CMK (cell line): ENCODE data around the gene STAC3.

ENCODE experiments used
- DNase-seq: peaks from one replicate; pipeline ENCODE4 v3.0.0-alpha.2; 2010; ENCODE audit warnings: low read depth

Gene STAC3

DNA sequence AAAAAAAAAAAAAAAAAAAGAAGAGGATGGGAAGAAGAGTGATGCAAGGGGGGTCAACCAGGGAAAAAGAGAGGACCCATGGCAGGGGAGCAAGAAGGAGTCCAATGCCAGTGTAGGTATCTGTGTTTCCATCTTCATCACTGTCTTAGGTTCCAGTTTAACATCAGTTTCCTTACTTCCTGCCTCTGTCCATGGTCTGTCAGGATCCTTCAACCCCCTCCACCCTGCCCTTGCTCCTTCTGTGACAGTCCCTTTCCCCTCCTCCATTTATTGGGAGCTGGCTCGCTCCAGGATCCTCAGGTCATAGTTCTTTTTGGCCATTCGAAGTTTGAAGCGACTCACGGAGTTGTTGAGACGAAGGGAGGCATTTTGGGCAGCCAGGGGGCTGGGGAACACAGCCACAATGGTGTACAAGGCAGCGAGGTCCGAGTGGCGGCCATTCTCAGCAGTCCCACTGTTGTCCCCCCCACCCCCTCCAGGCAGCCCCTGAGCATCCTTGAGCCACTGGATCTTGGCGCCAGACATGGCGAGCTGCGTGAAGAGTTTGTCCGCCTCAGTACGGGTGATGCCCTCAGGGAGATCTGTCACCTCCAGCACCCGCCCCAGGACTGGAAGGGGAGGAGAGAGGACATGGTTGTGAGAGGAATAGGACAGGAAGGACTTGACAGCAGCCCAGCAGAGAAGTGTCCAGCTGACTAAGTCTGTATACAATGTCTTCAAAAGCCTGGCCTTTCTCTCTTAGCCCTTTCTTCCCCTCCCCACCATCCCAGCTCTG is 3.7 kb upstream of the STAC3 start:
- no peak for DNase-seq

DNA sequence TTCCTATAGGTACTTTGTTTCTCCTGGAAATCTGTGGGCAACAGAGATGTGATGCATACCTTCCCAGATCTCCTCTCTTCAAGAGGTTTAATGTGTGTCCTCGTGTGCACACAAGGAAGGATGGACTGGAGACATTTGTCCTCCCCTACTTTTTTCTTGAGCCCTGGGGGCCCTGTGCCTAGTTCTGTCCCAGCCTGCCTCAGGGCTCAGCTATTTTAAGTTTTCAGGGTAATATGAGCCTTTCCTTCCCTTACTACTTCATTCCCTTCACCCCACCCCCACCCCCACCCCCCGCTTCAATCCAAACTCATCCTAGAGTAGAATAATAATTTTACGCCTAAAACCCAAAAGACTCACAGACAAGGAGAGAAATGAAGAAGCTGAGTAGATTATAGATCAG is 446 bp downstream of the STAC3 start:
- DNase-seq = no peak

DNA sequence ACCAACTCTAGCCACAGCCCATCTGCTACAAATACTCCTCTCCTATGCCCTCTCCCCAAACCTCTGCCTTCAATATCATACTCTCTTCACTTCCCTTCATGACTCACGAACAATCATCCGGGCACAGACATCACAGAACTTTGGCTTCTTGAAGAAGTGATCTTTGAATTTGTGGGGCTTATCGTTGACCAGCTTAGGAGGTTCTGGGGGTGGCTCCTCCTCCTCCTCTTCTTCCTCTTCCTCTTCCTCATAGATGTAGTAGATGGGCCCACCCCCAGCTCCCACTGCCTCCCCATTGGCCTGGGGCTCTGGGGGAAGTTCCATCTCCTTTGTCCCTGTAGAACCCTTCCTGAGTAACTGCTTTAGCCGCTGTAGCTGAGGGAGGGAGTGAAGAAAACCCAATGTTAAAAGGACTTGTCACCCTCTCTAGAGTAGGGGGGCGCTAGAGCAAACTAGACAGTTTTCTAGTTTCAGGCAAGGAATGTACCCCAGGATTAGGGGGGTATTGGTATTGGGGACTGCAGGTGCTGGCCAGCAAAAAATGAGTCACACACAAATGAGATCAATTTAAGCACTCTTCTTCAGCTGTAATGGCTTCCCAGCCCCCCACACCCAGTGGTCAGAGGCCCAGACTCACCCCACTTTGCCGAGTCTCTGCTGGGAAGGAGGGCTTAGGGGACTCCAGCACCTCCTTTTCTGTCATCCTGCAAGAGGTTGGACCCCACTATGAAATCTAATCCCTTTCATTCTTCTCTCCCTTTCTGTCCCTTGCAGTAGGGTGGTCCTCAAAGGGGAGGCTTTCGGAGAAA is 1.8 kb downstream of the STAC3 start:
- DNase-seq = peak; percentile 80

DNA sequence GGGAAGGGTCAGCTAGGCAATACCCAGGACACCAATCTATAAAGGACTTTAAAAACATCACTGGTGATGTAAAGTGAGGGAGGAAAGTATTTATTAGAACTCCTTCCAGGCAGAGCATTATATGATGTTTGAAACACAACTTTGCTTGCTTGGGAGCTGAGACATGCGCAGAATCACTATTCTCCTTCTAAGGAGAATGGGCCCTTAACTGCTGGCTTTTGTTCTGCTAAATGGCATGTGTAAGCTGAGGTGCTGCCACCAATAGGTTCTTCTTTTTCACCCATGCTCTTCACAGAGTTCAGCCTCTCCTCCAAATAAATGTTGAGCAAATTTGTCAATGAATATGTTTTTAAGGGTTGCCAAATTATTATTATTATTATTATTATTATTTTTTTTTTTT is 3.9 kb downstream of the STAC3 start:
- no peak for DNase-seq

DNA sequence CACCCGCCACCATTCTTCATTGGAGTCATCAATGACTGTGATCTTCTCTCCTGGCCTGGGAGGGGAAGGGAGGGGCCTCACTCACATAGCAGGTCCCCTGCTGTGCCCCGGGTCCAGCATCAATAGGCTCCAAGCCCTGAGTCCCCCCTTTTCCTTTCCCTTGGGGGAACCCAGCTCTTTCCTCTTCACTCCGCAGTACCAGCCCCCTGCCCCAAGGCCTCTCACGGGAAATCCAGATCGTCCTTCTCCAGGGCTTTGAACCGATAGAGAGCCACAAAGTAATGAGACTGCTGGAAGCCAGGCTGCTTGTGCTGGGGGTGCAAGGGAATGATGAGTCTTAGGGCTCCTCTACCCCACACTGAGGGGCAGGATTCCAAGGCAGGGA is 6.7 kb downstream of the STAC3 start:
- no peak for DNase-seq

DNA sequence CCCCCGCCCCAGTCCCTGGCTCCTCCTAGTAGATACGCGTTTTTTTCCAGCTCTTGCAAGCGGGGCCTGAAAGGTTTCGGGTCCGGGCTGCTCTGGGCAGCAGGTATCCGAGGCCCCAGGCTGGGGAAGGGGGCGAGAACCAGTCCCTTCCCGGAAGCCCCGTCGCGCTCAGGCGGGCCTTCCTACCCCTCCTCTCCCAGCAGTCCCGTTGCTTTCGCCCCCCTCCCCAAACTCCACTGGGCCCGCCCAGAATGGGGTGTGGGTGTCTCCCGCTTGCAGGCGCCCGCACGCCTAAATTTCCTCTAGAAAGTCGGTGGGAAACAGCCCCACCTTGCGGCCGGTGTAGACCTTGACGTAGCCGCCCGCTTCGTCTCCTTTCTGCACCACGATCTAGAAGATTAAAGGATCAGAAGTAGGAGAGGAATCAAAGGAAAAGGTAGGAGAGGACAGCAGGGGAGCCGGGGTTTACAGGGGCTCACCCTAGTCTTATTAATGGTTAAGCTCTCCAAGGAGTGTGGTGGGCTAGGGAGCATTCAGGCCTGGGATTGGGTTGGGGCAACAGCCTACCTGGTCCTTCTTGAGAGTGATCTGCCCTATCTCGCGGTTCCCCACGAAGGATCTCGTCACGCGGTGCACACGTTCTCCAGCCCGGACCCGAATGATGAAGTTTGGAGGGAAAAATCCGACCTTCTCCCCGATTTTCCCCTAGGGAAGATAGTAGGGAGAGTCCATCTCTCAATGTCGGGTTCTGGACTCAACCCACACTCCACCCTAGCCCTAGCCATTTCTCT is 7.3 kb downstream of the STAC3 start:
- no peak for DNase-seq

DNA sequence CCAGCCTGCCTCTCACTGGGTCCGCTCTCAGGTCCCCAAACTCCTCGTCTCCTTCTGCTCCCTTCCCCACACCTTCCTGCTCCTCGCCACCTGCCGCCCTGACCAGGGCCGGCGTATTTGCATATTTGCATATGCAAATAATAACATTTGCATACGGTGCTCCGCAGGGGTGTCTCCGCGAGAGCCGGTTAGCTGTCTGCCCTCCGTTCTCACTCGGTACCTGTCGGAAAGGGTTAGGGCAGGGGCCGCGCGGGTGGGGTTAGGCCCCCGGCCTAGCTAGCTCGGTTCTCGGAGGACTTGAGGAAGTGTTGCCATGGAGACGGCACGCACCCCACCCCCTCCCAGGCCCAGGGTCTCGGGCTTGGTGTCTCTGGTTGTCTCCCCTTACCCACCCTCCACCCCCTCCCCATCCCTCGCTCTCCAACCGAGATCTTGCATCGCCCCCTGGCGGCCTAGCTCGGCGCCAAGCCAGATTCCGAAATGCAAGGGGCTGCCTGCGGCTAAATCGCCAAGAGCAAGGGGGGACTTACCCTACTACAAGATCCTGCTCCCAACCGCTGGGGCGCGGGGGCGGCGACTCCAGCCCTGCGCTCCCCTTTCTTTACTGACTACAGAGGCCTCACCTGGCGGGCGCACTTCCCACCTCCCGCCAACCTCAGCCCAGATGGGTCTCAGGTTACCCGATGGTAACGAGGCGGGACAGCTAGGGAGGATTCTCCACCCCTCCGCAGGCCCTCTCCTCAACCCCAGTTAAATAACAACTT is 8.1 kb downstream of the STAC3 start:
- no peak for DNase-seq

DNA sequence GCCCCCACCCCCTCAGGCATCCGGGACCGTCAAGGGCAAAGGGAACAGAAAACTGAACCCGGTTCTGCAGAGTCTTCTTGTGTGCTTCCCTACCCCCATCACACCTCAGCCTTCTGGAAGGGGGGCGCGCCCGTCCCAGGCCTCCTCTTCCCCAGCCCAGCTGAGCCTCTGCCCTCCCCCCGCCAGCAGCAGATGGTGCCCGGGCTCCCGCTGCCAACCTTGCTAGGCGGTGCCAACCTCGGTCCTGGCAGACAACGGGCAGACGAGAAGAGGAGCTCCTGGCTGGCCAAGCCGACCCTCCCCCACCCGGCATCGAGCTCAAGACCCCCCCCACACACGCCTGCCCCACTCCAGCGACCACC is 8.7 kb downstream of the STAC3 start:
- DNase-seq = no peak

DNA sequence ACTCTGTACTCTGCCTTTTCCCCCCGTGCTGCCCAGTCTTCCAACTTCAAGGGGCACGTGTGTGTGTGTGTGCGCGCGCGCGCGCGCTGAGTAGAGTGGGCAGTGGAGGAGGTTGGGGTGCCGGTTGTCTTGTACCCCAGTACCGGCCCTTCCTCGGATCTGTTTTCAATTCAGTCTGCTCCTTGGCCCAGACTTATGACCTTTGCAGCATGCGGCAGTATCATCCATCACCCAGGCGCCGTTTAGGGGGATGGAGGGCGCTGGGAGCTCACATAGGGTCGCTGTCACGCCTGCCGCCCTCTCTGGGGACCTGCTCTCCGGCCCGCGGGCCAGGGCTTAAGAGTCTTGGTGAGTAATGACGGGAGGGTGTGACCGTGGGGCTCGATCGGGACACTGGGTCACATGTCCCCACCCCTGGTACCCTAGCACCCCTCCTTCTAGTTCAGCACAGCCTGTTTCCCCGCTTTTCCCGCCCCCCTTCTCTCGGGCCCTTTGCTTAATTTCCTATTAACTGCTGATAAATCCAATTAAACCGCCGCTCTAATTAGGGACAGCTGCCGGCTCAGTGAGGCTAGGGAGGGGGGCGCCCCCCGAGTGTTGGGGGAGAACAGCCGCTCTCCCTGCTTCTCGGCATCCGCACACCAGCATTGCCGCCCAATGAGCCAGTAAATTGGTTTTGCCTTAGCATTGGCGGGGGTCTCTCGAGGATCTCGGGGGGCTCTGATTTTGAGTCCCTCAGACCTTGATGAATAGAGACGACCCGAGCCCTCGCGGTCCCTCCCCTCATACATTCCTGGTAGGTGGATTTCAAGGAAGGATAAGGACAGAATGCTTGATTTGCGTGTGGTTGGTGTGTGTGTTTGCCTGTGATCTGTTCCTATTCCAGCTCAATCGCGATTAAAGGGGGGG is 9.3 kb downstream of the STAC3 start:
- no peak for DNase-seq

DNA sequence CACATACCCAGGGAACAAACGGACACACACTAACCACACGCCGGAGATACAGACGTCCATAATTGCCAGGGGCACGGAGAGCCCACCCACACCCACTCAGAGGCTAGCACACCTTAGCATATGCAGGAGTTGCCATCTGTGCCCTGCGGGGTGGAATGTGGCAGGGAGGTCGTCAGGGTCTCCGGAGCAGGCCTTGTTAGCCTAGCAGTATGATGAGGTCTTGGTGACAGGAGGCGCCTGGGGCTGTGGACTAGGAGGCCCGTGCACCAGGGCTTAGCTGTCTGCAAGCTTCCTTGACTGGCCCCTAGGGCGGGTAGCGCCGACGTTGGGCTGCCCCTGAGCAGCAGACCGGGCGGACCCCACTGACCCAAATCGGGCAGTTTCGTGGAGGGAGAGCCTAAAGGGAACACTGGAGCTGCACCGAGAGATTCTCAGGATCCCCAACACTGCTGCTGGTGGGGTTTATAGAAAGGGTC is 10.0 kb downstream of the STAC3 start:
- no peak for DNase-seq

DNA sequence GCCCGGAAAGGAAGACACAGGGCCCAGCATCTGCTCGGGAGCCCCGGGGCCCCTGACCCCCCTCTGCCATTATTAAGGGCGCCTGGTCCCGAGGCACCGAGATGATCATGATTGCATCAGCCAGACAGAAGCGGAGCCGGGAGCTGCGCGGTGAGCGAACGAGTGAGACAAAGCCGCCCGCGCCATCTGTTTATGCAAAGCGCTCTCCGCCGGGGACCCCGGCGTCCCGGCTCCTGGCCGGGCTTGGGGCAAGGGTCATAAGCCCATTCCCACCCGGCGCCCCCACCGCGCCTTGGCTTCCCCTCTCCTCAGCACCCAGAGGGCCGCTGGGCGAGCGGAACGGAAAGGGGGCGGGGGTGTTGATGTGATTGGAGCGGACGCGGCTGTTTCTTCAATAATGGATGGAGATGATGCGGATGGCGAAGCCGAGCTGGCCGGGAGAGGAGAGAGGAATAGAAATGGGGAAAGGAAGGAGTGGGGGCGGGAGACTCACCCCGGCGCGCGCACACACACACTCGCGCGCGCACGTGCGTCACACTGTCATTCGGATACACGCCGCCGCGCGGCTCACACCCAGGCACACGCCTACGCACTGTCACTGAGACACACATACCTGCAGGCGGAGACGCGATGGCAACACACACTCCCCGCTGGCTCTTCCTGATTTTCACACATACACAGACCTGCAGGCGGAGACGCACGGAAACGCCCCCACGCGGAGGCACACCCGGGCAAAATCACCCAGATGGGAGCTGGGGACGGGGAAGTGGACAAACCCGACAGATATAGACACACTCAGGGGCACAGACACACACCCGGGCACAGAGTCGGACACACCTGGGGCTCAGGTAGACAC is 10.7 kb downstream of the STAC3 start:
- DNase-seq = no peak

DNA sequence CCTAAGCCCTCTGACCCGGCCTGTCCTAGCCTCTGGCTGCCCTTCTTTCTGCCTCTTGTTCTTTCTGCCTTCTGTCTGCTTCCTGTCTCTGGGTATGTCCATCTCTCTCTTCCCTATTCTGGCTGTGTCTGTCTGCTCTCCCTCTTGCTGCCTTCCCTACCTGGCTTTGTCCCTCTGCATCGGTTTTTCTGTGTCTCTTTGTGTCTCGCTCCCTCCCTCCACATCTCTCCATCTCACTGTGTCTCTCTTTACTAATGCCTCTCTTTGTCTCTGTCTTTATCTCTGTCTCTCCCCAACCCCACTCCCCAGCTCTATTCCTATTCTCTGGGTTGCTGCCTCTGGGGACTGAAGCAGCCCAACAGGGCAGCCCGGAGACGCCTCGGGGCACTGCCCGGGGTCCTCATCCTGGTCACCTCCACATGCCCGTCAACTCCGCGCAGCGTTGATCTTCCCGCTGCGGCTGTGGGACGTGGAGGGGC is 11.4 kb downstream of the STAC3 start:
- no peak for DNase-seq

DNA sequence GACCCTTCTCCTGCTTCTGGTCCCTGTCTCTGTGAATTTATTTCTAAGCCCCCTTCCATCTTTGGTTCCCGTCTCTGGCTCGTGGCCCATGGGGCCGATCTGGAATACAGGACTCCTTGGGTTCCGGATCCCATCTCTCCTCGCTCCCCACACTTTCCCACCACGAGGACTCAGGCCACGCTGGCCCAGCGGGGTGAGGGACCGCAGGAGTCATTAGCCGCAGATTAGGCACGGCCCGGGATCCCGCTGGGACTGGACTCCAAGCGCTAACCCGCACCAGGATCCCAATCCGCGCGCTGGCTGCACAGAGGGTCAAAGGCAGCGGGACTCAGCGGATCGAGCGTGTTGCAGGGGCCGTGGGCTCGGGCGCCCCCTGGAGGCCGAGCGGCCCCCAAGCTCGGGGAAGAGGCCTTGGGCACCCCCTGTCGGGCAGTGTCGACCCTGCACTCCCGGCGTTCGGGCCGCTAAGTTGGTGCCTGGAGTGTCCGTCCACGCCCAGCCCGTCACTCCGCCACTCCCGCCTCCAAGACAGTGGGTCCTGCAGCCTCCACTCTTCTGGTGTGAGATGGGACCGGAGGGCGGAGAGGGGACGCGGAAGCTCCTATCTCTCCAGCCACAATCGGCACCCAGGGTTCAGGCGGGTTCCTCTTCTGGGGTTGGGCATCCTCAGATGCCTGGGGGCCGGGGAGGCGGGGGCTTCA is 12.0 kb downstream of the STAC3 start:
- DNase-seq = no peak

DNA sequence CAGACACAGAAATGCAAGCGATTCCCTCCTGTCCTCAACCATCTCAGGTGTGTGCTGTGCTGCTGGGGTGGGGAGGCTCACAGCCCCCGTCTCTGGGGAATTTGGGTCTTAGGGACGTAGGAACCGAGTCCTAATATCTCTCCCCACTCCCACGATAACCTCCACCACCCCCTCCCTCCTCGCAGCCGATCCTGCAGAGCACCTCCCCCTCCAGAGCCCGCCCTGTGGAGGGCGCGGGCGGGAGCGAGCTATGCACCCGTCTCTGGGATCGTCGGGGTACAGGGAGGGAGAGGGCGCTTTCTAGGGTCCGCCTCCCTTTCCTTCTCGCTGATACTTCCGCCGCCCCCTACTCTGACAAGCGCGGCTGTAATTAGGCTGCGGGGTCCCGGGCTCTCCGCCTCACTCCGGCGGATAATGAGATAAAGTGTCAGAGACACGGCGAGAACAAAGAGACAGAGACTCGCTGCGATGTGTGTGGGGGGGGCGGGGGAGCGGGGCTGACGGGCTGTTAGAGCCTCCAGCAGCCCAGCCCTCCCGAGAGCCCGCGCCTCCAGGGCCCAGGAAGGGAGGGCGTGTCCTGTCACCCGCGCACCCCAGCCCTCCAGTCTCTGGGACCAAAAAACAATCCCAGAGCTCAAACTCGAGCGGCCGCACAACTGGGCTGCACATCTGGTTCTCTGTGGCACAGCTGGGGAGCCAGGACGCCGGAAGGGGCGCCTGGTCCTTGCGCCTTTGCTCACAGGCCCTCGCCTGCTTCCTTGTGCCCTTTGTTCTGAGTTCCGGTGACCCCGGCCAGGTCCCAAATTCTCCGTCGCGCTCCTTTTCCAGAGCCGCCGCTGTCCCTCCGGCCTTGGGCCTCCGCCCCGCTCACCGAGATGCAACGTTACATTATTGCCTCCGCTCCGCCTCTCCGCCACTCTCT is 12.8 kb downstream of the STAC3 start:
- no peak for DNase-seq

DNA sequence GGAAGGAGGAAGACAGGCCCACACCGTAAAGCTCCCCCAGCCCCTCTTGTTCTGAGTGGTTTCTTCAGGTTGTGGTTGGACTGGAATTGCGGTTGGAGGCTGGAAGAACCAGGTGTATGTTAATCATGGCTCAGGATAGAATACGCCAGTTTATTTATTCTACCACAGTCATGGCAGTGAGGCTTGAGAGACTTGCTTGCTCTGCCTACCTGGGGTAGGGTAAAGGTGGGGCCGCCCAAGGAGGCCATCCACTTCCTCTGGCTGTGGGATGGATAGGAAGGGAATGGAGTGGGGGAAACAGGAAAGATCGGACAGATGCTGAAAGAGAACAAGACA is 13.4 kb downstream of the STAC3 start:
- DNase-seq = no peak

DNA sequence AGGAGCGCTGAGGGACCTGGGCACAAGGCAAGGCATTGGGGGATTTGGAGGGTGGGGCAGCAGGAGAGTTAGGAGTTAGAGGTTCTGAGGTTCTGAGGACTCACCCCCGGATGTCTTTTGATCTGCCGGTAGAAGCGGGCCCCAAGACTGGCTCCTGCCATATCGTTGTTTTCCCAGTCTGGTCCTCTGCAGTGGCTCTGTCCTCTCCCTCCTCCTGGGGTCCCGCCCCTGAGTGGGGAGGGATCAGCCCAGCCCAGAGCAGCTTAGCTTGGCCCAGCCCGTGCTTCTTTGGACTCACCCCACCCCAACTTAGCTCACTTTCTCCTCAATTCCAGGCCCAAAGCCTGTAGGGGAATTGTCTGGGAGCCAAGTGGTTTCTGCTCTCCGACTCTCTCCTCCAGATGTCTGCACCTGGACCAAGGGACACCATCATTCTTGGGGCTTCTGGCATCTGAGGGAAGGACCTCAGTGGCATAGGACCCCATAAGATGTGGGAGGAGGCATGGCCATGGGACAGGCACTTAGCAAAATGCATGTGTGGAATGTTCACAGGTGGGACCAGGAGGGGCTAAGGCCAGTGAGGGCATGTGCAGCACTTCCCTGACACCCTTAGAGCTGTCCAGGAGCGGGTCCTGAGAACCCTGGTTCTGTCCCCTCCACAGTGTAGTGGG is 13.9 kb downstream of the STAC3 start:
- no peak for DNase-seq

DNA sequence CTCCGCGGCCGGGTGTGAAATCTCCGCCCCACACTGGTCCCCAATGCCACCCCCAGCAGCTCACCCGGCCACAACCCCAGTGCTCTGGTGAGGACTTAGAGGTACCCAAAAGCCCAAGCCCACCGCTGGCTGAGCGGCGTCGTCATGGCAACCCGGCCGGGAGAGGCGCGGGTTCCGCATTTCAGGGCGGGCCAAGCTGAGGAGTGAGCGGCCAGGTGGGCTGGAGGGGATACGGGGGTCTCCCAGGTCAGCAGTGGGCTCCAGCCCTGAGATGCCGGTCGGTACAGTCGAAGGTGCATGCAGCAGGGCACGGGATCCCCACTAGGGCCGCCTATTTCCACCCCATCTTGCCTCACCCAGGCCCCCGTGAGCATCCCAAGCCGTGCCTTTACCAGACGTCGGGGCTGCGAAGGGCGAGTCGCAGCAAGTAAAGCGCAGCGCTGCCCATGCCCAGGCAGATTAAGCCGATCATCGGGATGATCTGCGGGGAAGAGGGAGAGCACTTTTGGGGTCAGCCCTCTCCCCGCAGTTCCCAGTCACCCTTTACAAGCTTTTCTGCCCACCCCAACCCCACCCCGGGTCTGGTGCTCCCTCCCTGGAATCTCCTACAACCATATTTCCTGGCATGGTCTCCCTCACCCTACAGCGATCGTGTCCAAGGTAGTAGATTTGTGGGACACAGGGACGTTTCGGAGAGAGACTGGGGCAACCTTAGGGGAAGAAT is 14.6 kb downstream of the STAC3 start:
- no peak for DNase-seq
